GM10847 (cell line): ENCODE data around the gene LY6G5C.

Source experiments
- POLR2A ChIP-seq: IDR thresholded peaks from 2 replicates; pipeline ENCODE4 v1.6.1; 2011; ENCODE audit not compliant: insufficient read length; ENCODE audit errors: extremely low read depth

The LY6G5C gene

GRCh38 chr6:31643818-31644454 lies 36.9 kb downstream of the LY6G5C start:
- no peak for TF ChIP-seq POLR2A

- TF ChIP-seq POLR2A = no peak
Measured at GRCh38 chr6:31642798-31643570, 37.9 kb downstream of the LY6G5C start.

- no peak for TF ChIP-seq POLR2A
Measured at GRCh38 chr6:31641370-31641769, 39.5 kb downstream of the LY6G5C start.

- TF ChIP-seq POLR2A = no peak
Measured at GRCh38 chr6:31640612-31641011, 40.3 kb downstream of the LY6G5C start.

- TF ChIP-seq POLR2A = no peak
Measured at GRCh38 chr6:31639449-31639861, 41.4 kb downstream of the LY6G5C start.

GRCh38 chr6:31639043-31639442 lies 41.8 kb downstream of the LY6G5C start:
- no peak for TF ChIP-seq POLR2A

GRCh38 chr6:31636698-31637596 lies 43.9 kb downstream of the LY6G5C start:
- TF ChIP-seq POLR2A = no peak

- no peak for TF ChIP-seq POLR2A
Measured at GRCh38 chr6:31634969-31635575, 45.8 kb downstream of the LY6G5C start.

GRCh38 chr6:31634131-31634530 lies 46.7 kb downstream of the LY6G5C start:
- no peak for TF ChIP-seq POLR2A

- no peak for TF ChIP-seq POLR2A
Measured at GRCh38 chr6:31633447-31633846, 47.4 kb downstream of the LY6G5C start.

GRCh38 chr6:31632279-31632946 lies 48.5 kb downstream of the LY6G5C start:
- TF ChIP-seq POLR2A = no peak

- no peak for TF ChIP-seq POLR2A
Measured at GRCh38 chr6:31631681-31632278, 49.1 kb downstream of the LY6G5C start.

GRCh38 chr6:31631209-31631608 lies 49.7 kb downstream of the LY6G5C start:
- TF ChIP-seq POLR2A = no peak

GRCh38 chr6:31630177-31630934 lies 50.5 kb downstream of the LY6G5C start:
- no peak for TF ChIP-seq POLR2A
